Glomerular visceral epithelial cell (primary cell): ENCODE data around the gene MGAT5.

Experiments
- DNase-seq: peaks from one replicate; pipeline ENCODE4 v3.0.0-alpha.2; 2016; ENCODE audit errors: extremely low spot score

Gene MGAT5

DNA sequence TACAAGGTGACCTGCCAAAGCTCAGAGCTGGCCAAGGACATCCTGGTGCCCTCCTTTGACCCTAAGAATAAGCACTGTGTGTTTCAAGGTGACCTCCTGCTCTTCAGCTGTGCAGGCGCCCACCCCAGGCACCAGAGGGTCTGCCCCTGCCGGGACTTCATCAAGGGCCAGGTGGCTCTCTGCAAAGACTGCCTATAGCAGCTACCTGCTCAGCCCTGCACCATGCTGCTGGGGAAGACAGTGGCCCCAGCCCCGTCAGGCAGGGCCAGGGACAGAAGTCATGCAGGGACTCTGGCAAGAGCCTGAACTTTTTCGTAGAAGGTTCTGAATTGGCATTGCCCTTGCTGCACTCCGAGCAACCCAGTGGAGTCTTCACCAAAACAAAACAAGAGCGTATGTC, 194.8 kb downstream of the MGAT5 start:
- DNase-seq: no peak

DNA sequence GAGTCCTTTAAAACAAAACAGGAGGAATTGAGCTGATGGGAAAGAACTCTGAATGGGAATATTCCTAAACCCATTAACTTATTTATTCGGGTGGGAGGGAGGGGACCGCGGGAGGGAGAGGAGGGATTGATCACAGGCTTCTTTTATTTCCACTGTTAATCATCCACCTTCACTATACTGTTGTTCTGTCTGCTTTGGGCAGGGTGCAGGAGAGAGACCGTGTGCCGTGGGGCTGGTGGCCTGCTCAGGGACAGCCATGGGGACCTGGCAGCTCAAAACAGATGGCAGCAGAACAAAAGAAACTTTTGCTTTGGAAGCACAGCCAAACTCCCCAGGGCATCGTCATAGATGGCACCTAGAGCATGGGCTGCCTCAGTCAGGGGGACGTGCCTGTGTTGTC, 195.3 kb downstream of the MGAT5 start:
- DNase-seq: no peak

GRCh38 chr2:134449751-134450513, 196.1 kb downstream of the MGAT5 start:
- DNase-seq: no peak

DNA sequence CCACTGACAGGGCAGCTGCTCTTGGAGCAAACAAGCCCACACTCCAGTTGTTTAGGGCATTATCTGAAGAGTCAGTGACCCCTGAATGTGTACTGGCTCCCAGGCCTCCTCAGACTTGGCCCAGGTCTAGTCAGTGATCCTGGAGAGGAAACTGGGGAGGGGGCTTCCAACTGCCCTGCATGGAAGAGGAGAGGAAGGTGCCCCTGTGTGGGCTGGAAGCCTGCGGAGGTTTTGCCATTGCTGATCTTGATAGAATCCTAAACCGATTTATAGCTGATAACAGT, 197.4 kb downstream of the MGAT5 start:
- DNase-seq: no peak

DNA sequence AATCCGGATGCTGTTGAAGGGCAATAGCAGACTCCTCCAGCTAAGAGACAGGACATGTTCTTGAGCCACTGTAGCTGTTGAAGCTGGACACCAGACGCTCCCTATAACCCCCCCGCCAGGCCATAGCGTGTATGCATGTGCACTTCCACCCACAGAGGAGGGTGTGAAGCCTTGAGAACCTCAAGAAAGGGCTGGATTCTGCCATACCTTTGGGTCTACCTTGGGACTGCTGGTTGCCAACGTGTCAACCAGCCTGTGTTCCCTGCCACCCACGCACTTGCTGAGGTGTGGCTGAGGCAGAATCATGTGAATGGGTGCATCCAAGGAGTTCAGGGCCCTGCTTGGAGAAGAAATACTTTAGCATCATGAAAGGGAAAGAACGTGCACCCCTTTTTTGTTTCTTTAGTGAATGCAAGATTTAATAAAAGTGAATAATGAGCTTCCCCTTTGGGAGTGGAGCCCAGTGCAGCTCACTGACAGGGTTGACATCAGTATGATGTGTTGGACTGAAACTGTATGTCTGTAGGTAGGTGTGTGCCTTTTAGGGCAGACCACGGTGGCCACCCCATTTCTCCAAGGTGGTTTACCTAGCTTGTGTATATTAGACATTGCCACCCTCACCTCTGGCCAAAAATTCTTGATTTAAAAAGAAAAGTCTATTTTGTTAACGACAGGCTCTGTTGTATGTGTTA, 198.3 kb downstream of the MGAT5 start:
- no peak for DNase-seq

DNA sequence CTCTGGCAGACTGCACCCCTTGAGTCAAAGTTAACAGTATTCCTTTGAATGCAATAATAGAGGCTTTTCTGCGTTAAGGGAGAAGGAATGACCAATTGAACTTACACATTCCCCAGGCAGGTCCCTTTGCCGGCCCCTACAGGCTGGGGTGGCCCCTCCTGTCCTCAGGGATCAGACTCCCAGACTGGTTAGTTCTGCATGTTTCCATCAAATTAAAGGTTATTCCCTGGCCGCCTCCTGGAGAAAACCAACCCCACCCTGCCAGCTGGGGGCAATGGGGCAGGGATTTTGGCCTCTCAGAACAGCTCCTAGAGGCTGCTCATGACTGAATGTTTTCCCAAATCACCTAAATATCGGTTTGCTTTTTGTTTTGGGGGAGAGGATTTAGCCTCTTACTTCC, 199.6 kb downstream of the MGAT5 start:
- no peak for DNase-seq

DNA sequence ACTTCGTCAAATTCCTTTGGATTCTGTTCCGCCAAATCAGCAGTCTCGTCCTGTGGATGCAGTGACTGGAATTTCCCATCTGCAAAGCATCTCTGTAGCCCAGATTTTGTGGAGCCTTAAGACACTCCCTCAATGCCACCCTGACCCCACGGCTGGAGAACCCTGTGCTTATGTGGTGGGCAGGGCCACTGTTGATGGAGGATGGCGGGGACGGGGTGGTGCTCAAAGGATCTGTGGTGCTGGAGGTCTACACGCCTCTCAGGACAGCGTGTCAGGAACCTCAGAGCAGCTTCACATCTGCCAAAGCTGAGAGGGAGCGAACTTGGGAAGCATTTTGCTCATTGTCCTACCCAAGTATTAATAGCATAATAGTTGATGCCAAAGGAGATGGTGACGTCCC, 200.1 kb downstream of the MGAT5 start:
- DNase-seq: no peak

DNA sequence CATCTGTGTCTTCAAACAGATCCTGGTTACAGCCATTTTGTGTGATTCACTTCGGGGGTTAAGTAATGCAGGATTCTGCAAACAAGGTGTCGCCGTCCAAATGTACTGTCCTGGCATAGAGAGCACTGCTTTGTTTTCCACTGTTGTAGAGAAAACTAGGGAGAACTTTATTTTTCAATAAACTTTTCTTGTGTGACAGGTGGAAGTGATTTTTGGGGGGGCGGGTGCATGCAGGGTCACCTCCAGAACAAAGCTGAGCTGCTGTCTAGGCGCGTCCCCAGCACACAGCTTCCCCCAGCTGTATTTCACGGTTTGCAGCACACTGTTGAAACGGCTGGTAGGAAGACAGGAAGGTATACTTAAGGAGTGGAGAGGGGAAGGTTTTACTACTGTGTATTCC, 200.6 kb downstream of the MGAT5 start:
- no peak for DNase-seq

DNA sequence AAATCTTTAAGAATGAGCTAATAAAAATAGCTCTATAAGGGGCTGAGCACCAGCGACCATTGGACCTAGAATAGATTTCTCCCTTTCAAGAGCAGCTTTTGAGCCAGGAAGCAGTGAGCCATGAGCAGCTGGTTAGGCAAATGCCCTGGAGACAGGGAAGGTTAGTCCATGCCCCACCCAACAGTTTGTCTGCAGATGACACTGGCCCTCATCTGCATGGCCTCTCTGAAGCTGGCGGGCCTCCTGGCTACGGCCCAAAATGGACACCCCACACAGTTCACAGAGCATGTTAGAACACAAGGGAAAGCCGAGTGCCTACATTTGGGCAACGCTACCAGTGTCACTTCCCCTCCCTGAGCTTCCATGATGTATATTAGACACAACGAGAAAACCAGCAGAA, 201.1 kb downstream of the MGAT5 start:
- DNase-seq: no peak

GRCh38 chr2:134455426-134455825, 201.6 kb downstream of the MGAT5 start:
- DNase-seq: no peak

- DNase-seq: no peak
Observed at GRCh38 chr2:134457353-134457752, 203.5 kb downstream of the MGAT5 start.

DNA sequence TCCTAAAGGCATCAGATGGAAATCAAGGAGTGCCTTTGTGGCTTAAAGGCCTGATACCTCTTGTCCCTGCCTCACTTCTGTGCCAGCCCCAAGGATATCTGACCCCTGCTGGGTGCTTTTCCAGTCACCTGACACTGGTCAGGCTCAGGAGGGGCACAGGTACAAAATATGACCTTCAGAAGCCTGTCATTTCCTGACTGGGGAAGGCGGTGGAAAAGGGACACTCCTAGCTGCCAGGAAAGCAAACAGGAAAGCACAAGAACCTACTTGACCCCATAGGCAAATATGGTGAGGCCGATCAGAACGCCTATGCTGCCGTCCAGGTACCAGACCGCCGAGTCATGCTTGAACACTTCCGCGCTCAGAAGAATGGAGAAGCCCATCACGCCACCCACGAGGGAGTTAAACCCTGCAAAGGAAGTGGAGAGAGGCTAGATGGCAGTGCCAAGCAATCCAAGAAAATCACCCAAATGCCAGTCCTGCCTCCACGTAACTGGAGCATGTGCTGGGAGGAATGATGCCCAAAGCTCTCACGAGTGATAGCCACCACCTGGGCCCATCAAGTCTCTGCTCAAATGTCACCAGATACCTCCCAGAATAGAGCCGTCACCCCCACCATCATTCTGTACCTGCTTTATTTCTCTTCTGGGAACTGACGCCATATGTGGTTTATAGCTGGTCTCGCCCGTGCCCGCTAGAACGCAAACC, 204.0 kb downstream of the MGAT5 start:
- DNase-seq: no peak

GRCh38 chr2:134458473-134458853, 204.6 kb downstream of the MGAT5 start:
- no peak for DNase-seq

DNA sequence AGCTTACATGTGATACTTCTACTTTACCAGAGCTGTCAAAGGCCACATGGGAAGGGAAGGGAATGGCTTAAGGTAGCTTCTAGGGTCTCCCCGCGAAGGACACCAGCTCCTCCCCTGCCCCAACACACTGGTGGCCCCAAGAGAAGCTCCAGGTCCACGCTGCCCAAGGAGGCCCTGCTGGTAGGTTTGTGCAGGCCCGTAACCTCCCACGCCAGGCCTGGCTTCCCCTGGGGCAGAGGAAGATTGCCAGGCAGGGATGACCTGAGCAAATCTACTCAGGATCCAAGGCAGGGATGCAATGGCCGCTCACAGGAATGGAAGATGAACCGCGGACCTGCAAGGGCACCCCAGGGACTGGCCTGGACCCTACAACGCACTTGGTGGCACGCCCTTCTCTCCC, 205.1 kb downstream of the MGAT5 start:
- no peak for DNase-seq

GRCh38 chr2:134459706-134460406, 206.0 kb downstream of the MGAT5 start:
- no peak for DNase-seq

GRCh38 chr2:134460583-134460998, 206.7 kb downstream of the MGAT5 start:
- peak; percentile 79 for DNase-seq

DNA sequence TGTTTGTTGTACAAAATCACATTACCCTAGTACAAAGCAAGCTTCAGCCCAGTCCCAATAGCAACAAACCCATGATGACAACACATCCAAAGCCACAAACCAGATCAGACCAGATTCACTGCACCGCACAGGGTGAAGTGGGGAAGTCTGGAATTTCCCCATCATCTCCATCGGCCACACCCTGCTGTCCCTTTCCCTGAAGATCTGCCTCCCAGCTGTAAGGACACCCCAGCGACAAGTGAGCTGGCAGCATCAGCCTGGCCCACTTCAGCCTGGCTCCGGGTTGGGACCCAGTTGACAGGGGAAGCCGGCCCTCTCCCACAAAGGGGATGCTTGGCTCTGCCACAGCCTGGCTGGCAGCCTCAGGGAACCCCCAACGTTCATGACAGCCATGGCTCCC, 207.6 kb downstream of the MGAT5 start:
- DNase-seq: peak; percentile 81

DNA sequence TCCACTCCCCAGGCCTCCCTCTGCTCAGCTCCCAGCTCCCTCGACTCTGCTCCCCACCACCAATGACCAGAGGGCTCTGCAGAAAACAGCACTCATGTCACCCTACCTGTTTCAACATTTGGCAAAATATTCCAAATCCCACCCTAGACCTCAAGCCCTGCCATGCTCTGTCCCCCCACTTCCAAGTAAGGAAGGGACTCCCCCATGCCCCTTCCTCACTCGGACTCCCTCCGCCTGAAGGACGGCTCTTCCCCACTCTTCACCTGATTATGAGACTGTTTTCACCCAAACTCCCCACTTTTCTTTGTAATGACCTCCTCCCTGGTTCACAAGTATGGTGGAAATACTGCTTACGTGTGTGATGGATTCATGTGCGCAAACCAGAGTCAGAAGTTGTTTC, 208.4 kb downstream of the MGAT5 start:
- no peak for DNase-seq

GRCh38 chr2:134462791-134463698, 209.2 kb downstream of the MGAT5 start:
- no peak for DNase-seq

GRCh38 chr2:134463699-134464022, 209.8 kb downstream of the MGAT5 start:
- no peak for DNase-seq

GRCh38 chr2:134465228-134466105, 211.6 kb downstream of the MGAT5 start:
- no peak for DNase-seq
